HG02973 (cell line): ENCODE results near the gene CBLB.
"Not testable (repeated sequence)": the region's sequence is repeated elsewhere in the genome, so short reads cannot be mapped to it uniquely, and the experiment has no call there.

Source experiments
- ATAC-seq: cut with Tn5 transposase; IDR thresholded peaks from one replicate; pipeline ENCODE4 v1.9.1; 2021; ENCODE audit warnings: moderate library complexity; ENCODE audit not compliant: unreplicated experiment

CBLB gene

GRCh38 chr3:105823149-105823867 is 45.5 kb downstream of the CBLB start:
- ATAC-seq, result no peak

GRCh38 chr3:105822171-105823123 is 46.4 kb downstream of the CBLB start:
- ATAC-seq, result no peak

GRCh38 chr3:105821433-105821832 is 47.4 kb downstream of the CBLB start:
- ATAC-seq, result no peak

DNA sequence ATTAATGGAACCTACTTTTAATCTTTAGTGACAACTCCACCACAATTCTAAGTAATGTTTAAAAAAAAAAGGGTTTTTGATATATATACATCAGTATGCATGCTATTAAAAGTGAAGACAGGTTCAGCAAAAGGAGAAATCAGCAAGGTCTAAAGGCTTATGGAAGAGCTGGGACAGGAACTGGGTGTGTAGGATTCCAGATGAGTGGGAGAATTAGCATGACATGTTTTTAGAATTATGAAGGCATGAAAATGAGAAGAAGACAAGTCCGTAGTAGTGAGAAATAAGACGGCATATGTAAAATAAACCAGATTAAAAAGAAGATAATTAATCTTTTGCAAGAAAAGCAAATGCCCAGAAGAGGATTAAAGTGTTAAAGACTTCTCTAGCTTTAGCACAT is 52.0 kb downstream of the CBLB start:
- ATAC-seq, result no peak

DNA sequence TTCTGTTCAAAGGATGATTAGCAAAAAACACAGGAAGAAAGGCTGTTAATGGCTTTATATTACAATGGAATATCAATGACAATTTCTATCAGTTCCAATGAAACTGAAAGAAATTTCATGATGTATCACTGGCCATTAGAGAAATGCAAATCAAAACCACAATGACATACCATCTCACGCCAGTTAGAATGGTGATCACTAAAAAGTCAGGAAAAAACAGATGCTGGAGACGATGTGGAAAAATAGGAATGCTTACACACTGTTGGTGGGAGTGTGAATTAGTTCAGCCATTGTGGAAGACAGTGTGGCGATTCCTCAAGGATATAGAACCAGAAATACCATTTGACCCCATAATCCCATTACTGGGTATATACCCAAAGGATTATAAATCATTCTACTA is 53.5 kb downstream of the CBLB start:
- ATAC-seq, result not testable (repeated sequence)

DNA sequence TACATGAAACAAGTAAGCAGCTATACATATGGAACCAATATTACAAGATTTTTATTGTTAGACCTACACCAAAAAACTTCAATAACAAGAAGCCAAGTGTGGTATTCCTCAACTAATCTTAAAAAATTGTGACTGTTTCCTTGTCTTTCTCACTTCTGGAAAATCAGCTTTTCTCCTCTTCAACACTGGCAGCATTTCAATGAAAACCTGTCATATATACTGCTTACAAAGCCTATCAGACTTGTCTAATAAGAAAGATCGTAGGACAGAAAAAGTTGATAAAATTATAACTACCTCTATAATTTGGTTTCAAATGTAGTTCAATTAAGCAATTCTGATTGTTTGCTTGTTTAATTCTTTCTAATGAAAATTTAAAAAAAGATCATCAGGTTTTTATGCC is 55.1 kb downstream of the CBLB start:
- no peak for ATAC-seq

DNA sequence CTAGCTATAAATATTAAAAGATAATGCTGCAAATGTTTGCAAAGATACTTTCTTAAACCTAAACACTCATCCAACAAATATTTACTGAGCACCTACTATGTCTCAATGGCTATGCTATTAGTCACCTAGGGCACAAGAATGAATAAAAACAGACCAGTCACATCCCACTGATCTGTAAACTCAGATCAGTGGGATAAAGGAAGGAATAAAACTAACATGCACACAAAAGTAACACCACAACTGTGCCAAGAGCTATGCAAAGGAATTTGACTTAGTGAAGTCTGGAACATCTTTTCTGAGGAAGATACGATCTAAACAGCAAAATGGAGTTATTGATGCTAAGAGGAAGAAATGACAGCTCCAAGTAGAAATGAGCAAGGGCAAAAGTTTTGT is 56.6 kb downstream of the CBLB start:
- ATAC-seq, result no peak

- no peak for ATAC-seq
Measured at GRCh38 chr3:105811518-105812193, 57.2 kb downstream of the CBLB start.

GRCh38 chr3:105809208-105809888 is 59.5 kb downstream of the CBLB start:
- no peak for ATAC-seq

- no peak for ATAC-seq
Measured at GRCh38 chr3:105807701-105808100, 61.1 kb downstream of the CBLB start.

- ATAC-seq, result no peak
Measured at GRCh38 chr3:105807146-105807545, 61.7 kb downstream of the CBLB start.

GRCh38 chr3:105806359-105806758 is 62.5 kb downstream of the CBLB start:
- no peak for ATAC-seq

- ATAC-seq, result no peak
Measured at GRCh38 chr3:105805404-105805803, 63.4 kb downstream of the CBLB start.

DNA sequence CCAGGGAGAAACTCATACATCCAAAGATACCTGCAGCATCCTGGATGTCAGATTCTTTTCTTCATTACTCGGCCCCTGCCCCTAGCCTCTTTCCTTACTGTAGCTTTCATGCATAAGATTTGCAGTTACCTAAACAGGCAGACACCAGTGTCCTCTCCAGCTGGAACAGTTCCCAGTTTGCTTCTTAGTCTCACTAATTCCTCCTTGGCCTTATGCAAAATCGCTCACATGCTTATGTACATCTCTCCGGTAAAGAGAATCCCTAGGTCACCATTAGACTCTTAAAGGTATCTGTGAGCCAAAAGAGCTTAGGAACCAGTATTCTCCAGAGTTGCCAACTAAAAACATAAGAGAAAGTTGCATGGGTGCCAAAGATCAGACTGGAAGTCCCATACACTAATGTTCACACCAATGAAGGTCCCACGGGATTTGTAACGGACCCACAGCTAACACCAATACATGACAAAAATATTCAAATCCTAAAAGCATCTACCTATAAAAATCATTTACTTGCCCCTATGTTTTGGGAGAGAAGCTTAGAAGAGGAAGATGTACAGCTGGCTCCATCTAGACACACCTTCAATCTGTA is 66.6 kb downstream of the CBLB start:
- no peak for ATAC-seq

DNA sequence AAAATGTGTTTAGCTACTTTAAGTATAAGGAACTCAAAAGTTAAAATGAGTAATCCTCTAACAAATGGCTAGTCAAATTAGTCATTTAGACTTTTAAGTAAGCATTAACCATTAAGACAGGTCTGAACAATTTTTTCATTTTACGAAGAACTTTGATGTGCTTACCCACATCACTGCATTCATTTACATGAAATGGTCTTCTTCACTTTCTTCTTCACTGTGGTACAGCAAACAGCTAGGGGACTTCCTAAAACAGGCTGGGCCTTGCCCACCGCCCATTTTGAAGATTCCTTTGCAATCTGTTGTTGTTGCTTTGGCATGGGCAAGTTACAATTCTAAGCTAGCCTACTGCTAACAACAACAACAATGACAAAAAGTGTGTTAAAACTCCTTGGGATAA is 67.4 kb downstream of the CBLB start:
- no peak for ATAC-seq

GRCh38 chr3:105800320-105800719 is 68.5 kb downstream of the CBLB start:
- no peak for ATAC-seq

GRCh38 chr3:105799286-105799685 is 69.5 kb downstream of the CBLB start:
- ATAC-seq, result no peak

DNA sequence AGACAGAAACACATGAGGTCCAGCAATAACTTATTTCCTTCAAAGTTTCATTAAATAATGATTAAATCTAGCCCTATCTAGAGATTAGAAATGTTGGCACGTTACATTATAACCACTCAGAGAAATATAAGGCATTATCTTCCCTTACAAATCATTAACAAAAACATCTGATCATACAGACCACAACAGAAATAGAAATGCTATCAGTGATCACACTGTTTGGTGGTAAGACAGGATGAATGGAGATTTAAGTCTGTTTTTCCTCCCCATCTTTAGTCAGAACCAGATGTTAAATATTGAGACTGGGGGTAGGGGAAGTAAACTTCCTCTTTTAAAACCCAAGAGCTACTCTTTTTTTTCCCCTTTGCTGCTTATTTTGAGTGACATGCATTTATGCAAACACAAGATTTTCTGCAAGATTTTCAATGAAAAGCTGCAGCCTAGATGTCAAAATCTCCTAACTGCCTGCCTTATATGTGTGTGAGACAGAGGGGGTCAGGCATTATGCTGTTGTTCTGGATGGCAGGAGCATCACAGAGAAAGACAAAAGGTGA is 70.4 kb downstream of the CBLB start:
- ATAC-seq, result peak; percentile 87

DNA sequence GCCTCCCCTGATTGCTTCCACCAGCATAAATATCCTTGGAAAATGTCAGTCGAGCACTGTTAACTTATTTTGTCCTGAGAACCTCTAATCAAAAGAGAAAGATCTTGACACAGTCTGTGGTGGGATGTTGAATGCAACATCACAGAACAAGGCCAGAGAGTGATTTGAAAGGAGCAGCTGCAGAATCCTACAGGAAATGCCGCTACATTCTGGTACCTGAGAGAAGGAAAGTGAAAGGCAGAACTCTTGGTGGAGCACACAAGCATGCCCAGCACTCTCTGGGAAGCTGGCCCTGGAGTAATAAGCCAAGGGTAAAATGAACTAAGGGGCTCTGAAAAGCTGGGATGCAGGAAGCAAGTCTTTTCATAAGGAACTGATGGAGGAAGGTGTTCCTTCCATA is 75.8 kb downstream of the CBLB start:
- no peak for ATAC-seq
